H1 (cell line): ENCODE results near the gene VSNL1. TPM values are rescaled to one million over a fixed set of nuclear protein-coding genes. Genes with fewer than 3 reads are reported as not detected.

ENCODE experiments used
- CTCF ChIA-PET: fragments of 300-600 bp; sonication (Branson Sonifier 250); formaldehyde crosslinking; loops from one replicate; lab custom pipeline; 2021; ENCODE audit not compliant: partially characterized antibody; lab: Charles Lee
- POLR2A ChIA-PET: fragments of 300-600 bp; sonication (Branson Sonifier 250); formaldehyde crosslinking; loops from one replicate; lab custom pipeline; 2021; ENCODE audit warnings: inconsistent platforms; ENCODE audit not compliant: partially characterized antibody; lab: Charles Lee
- DNase-seq, 2 experiments: peaks; one replicate each; pipeline versions ENCODE4 v3.0.0 to v3.0.0-alpha.2; 2010 to 2022; ENCODE audit warnings: low spot score in 2 of 2, low read depth in 1 of 2, mixed read lengths in 1 of 2
- FAIRE-seq: peaks from 2 replicates; lab custom pipeline; 2011; peaks lifted over from hg19 to GRCh38; lab: Jason Lieb, UNC
- H2AFZ ChIP-seq: 2 replicates; pipeline ENCODE4 v1.8.1; 2012; ENCODE audit warnings: low read length, inconsistent platforms
- H2AK5ac ChIP-seq: 2 replicates; pipeline ENCODE4 v1.6.1; 2013; ENCODE audit warnings: low read depth, low read length
- H2BK120ac ChIP-seq: replicated peaks from 2 replicates; pipeline ENCODE3; 2013; ENCODE audit warnings: low read depth, low read length, inconsistent platforms
- H2BK12ac ChIP-seq: 2 replicates; pipeline ENCODE4 v1.6.1; 2013; ENCODE audit warnings: low read depth, low read length
- H2BK15ac ChIP-seq: 2 replicates; pipeline ENCODE4 v1.6.1; 2013; ENCODE audit warnings: low read length
- H2BK20ac ChIP-seq: 2 replicates; pipeline ENCODE4 v1.6.1; 2013; ENCODE audit warnings: low read length
- H2BK5ac ChIP-seq: 2 replicates; pipeline ENCODE4 v1.6.1; 2013; ENCODE audit warnings: low read depth, low read length
- H3K14ac ChIP-seq: 2 replicates; pipeline ENCODE4 v1.6.1; 2013; ENCODE audit warnings: inconsistent platforms; ENCODE audit not compliant: insufficient read length
- H3K18ac ChIP-seq: 2 replicates; pipeline ENCODE4 v1.6.1; 2013; ENCODE audit warnings: low read length; ENCODE audit errors: extremely low read depth
- H3K23ac ChIP-seq: 2 replicates; pipeline ENCODE4 v1.6.1; 2013; ENCODE audit warnings: inconsistent platforms; ENCODE audit not compliant: insufficient read length
- H3K23me2 ChIP-seq: 2 replicates; pipeline ENCODE4 v1.6.1; 2013; ENCODE audit warnings: low read depth, low read length
- H3K27ac ChIP-seq: 2 replicates; pipeline ENCODE4 v1.6.1; 2011; ENCODE audit warnings: low read depth, low read length, inconsistent platforms
- H3K27me3 ChIP-seq, 4 experiments: replicated peaks in 1 of 4; 1 replicate in 1 of 4; 2 replicates in 3 of 4; pipeline versions ENCODE4 v1.6.1 to v1.8.1; 2011 to 2013; ENCODE audit warnings: low read length in 3 of 4, mild to moderate bottlenecking in 3 of 4, inconsistent platforms in 2 of 4, mixed read lengths in 2 of 4, moderate library complexity in 1 of 4; ENCODE audit not compliant: control insufficient read depth in 3 of 4, insufficient read depth in 3 of 4; ENCODE audit errors: extremely low read depth in 1 of 4
- H3K36me3 ChIP-seq, 4 experiments: 2 replicates each; pipeline versions ENCODE4 v1.6.1 to v1.8.1; 2011 to 2013; ENCODE audit warnings: mild to moderate bottlenecking in 4 of 4, low read length in 3 of 4, moderate library complexity in 2 of 4, control low read depth in 1 of 4, inconsistent platforms in 1 of 4; ENCODE audit not compliant: insufficient read depth in 4 of 4, control insufficient read depth in 2 of 4
- H3K4ac ChIP-seq: replicated peaks from 2 replicates; pipeline ENCODE3; 2013; ENCODE audit warnings: low read length, low read depth, mixed read lengths, inconsistent platforms; ENCODE audit not compliant: insufficient read length
- H3K4me1 ChIP-seq, 4 experiments: replicated peaks in 1 of 4; 1 replicate in 1 of 4; 2 replicates in 3 of 4; pipeline versions ENCODE4 v1.6.1 to v1.8.1; 2011 to 2013; ENCODE audit warnings: low read length in 3 of 4, inconsistent platforms in 2 of 4, mixed read lengths in 1 of 4; ENCODE audit not compliant: insufficient read depth in 4 of 4, control insufficient read depth in 3 of 4
- H3K4me2 ChIP-seq, 2 experiments: 2 replicates each; pipeline versions ENCODE4 v1.6.1 to v1.8.1; 2011 to 2013; ENCODE audit warnings: low read depth in 2 of 2, low read length in 2 of 2, control low read depth in 1 of 2, inconsistent platforms in 1 of 2, mild to moderate bottlenecking in 1 of 2; ENCODE audit not compliant: insufficient read depth in 1 of 2
- H3K4me3 ChIP-seq, 4 experiments: fragments of 200-600, 300-600 bp in 1 of 4; sonication (generic), shearing (Covaris generic), sonication (Bioruptor Twin) in 1 of 4; 2 replicates each; pipeline versions ENCODE4 v1.5.1 to v1.8.1; 2011 to 2016; ENCODE audit warnings: low read length in 4 of 4, low read depth in 3 of 4, control low read depth in 2 of 4, inconsistent platforms in 2 of 4, mild to moderate bottlenecking in 2 of 4, mixed read lengths in 1 of 4, moderate library complexity in 1 of 4; ENCODE audit not compliant: insufficient read depth in 2 of 4; ENCODE audit errors: extremely low read depth in 1 of 4
- H3K56ac ChIP-seq: replicated peaks from 2 replicates; pipeline ENCODE3; 2013; ENCODE audit warnings: low read depth, mild to moderate bottlenecking, mixed read lengths, low read length, inconsistent platforms; ENCODE audit not compliant: insufficient read length
- H3K79me1 ChIP-seq: 2 replicates; pipeline ENCODE4 v1.6.1; 2013; ENCODE audit warnings: low read depth, low read length, control low read depth
- H3K79me2 ChIP-seq, 2 experiments: 2 replicates each; pipeline versions ENCODE4 v1.6.1 to v1.8.1; 2012 to 2013; ENCODE audit warnings: low read length in 2 of 2, mild to moderate bottlenecking in 2 of 2, inconsistent platforms in 1 of 2; ENCODE audit not compliant: insufficient read depth in 2 of 2, control insufficient read depth in 1 of 2
- H3K9ac ChIP-seq, 4 experiments: replicated peaks in 1 of 4; 1 replicate in 1 of 4; 2 replicates in 3 of 4; pipeline versions ENCODE4 v1.6.1 to v1.8.1; 2011 to 2013; ENCODE audit warnings: low read depth in 3 of 4, low read length in 3 of 4, control low read depth in 2 of 4, mild to moderate bottlenecking in 2 of 4, moderate library complexity in 2 of 4, inconsistent platforms in 1 of 4; ENCODE audit errors: extremely low read depth in 1 of 4
- H3K9me3 ChIP-seq, 2 experiments: 2 replicates each; pipeline versions ENCODE4 v1.6.1 to v1.8.1; 2012 to 2013; ENCODE audit warnings: mild to moderate bottlenecking in 2 of 2, moderate library complexity in 2 of 2, control low read depth in 1 of 2, inconsistent platforms in 1 of 2, low read depth in 1 of 2, low read length in 1 of 2, mixed read lengths in 1 of 2; ENCODE audit not compliant: insufficient read depth in 2 of 2
- H4K20me1 ChIP-seq, 2 experiments: replicated peaks in 1 of 2; 2 replicates each; pipeline versions ENCODE3 to v1.8.1; 2011 to 2013; ENCODE audit warnings: inconsistent platforms in 2 of 2, low read length in 2 of 2, mild to moderate bottlenecking in 1 of 2; ENCODE audit not compliant: insufficient read depth in 2 of 2, control insufficient read depth in 1 of 2
- H4K5ac ChIP-seq: 2 replicates; pipeline ENCODE4 v1.6.1; 2013; ENCODE audit warnings: low read length, low read depth, mixed read lengths, inconsistent platforms; ENCODE audit not compliant: insufficient read length
- H4K8ac ChIP-seq: 2 replicates; pipeline ENCODE4 v1.8.0; 2013; ENCODE audit warnings: mild to moderate bottlenecking, moderate library complexity, low read length, inconsistent platforms; ENCODE audit not compliant: insufficient read depth; ENCODE audit errors: extremely low read depth
- H4K91ac ChIP-seq: replicated peaks from 2 replicates; pipeline ENCODE3; 2013; ENCODE audit warnings: low read length, mixed read lengths, inconsistent platforms; ENCODE audit not compliant: insufficient read length
- JUN ChIP-seq: IDR thresholded peaks from 2 replicates; pipeline ENCODE4 v1.6.1; 2011; ENCODE audit warnings: low read depth, mild to moderate bottlenecking, improper control_type of control experiment, low read length
- WGBS, 2 experiments: shearing (Covaris generic) in 1 of 2; methylation state at CpG; one replicate each; pipeline versions ENCODE4 v1.1.6 to v1.1.7; 2013 to 2015; ENCODE audit warnings: low lambda C conversion rate in 2 of 2, mixed read lengths in 2 of 2, inconsistent platforms in 1 of 2, low coverage in 1 of 2, missing lambda C conversion rate in 1 of 2; ENCODE audit not compliant: insufficient replicate concordance in 2 of 2, insufficient coverage in 1 of 2, insufficient read length in 1 of 2; ENCODE audit errors: extremely low coverage in 1 of 2, missing lambda C conversion rate in 1 of 2; 5-methylcytosine and 5-hydroxymethylcytosine counted together
- polyA plus RNA-seq, 7 experiments: library from polyadenylated mRNA; depleted of rRNA in 3 of 7; stranded (reverse) in 5 of 7; unstranded in 2 of 7; fragments of >200 nt in 5 of 7; fragments of 200-250 nt in 2 of 7; gene quantifications; 1 replicate in 5 of 7; 2 replicates in 1 of 7; 4 replicates in 1 of 7; pipeline versions ENCODE4 v1.2.1 to v1.2.3, GENCODE V29; 2011 to 2013; ENCODE audit warnings: missing spikeins in 2 of 7, mixed read lengths in 2 of 7
- total RNA-seq: library from RNA; stranded (reverse); fragmentation: NEBNext Ultra II Directional; extraction: Animal tissue kit (Norgen Biotek cat#: 25700); gene quantifications from 2 replicates; pipeline ENCODE4 v1.2.1, GENCODE V29; 2021

The VSNL1 gene
- total and polyA plus RNA-seq, 2 of the 8 experiments (the other 6 are each of a cell fraction or from before 2014, with no cell fraction given) = 49.4 to 108 TPM

- Histone ChIP-seq H3K9ac (no peak overlapping the region), H2AFZ (no peak overlapping the region), H3K56ac (no peak overlapping the region), H3K79me1 (peaks cover 14% of the 10 kb centered on the region), H3K4me3 (no peak overlapping the region), H2BK15ac (no peak overlapping the region), H3K4me1 (peaks cover 0 to 29% (median 8%) of the 10 kb centered on the region in 4 experiments; a peak in 5 of 7 replicates), H3K79me2 (peaks cover 5 to 86% of the 10 kb centered on the region in 2 experiments; a peak in 3 of 4 replicates), H2AK5ac (no peak overlapping the region), H2BK20ac (no peak overlapping the region), H4K91ac (no peak overlapping the region), H4K20me1 (peaks cover 0 to 6% of the 10 kb centered on the region in 2 experiments), H3K27me3 (no peaks in the 10 kb centered on the region), H4K8ac (no peak overlapping the region), H3K23ac (no peak overlapping the region), H3K36me3 (no peaks in the 10 kb centered on the region; a peak in 1 of 8 replicates), H3K4me2 (no peak overlapping the region), H3K4ac (no peak overlapping the region), H3K23me2 (no peaks in the 10 kb centered on the region), H2BK12ac (no peak overlapping the region), H2BK120ac (no peak overlapping the region), H3K9me3 (no peaks in the 10 kb centered on the region), H3K18ac (no peak overlapping the region), H2BK5ac (no peak overlapping the region), H4K5ac (no peak overlapping the region), H3K27ac (no peak overlapping the region), H3K14ac (no peak overlapping the region)
- 94% methylated on average over 2 of the region's 2 CpGs; no CpG with 5 or more reads in 1 of the 2 experiments for WGBS, 2 experiments
- ChIA-PET POLR2A (no interaction called here), CTCF (no interaction called here)
- FAIRE-seq (no peak), DNase-seq (no peak)
- no peak for TF ChIP-seq JUN
Measured at GRCh38 chr2:17583166-17583565, 42.7 kb downstream of the VSNL1 start.
